GM12878 (cell line): ENCODE results near the gene COA1. TPM values are rescaled to one million over a fixed set of nuclear protein-coding genes. Genes with fewer than 3 reads are reported as not detected.

Experiments
- ATF3 ChIP-seq: IDR thresholded peaks from 2 replicates; pipeline ENCODE4 v1.6.1; 2011; ENCODE audit warnings: low read depth, mild to moderate bottlenecking, low read length, moderate library complexity, borderline replicate concordance; ENCODE audit errors: extremely low read depth
- BCL11A ChIP-seq: IDR thresholded peaks from 2 replicates; pipeline ENCODE4 v1.6.1; 2011; ENCODE audit warnings: low read depth, low read length
- EGR1 ChIP-seq, 2 experiments: IDR thresholded peaks; 1 replicate in 1 of 2; 2 replicates in 1 of 2; pipeline ENCODE4 v1.6.1; 2011 to 2012; ENCODE audit warnings: low read depth in 2 of 2, low read length in 2 of 2, borderline replicate concordance in 1 of 2, mild to moderate bottlenecking in 1 of 2, moderate library complexity in 1 of 2
- ETV6 ChIP-seq, 2 experiments: fragments of 450-650 bp in 1 of 2; IDR thresholded peaks in 1 of 2; conservative IDR thresholded peaks in 1 of 2; 2 replicates each; pipeline ENCODE4 v1.6.1; 2014; ENCODE audit warnings: antibody characterized with exemption in 1 of 2, borderline replicate concordance in 1 of 2, low read depth in 1 of 2, mild to moderate bottlenecking in 1 of 2, moderate library complexity in 1 of 2
- EZH2 ChIP-seq: IDR thresholded peaks from 2 replicates; pipeline ENCODE4 v1.6.1; 2012; ENCODE audit warnings: low read depth, mild to moderate bottlenecking, control low read depth, inconsistent platforms, low read length, borderline replicate concordance; ENCODE audit not compliant: control insufficient read depth
- FOXM1 ChIP-seq: IDR thresholded peaks from 2 replicates; pipeline ENCODE4 v1.6.1; 2012; ENCODE audit warnings: low read depth, mild to moderate bottlenecking, inconsistent platforms, low read length, moderate library complexity
- HDAC6 ChIP-seq: fragments of 200-600 bp; sonication (generic); IDR thresholded peaks from one replicate; pipeline ENCODE4 v1.8.0; 2017; ENCODE audit warnings: antibody characterized with exemption; ENCODE audit not compliant: unreplicated experiment
- KLF5 ChIP-seq: fragments of 450-650 bp; IDR thresholded peaks from 2 replicates; pipeline ENCODE4 v1.6.1; 2014; ENCODE audit warnings: mild to moderate bottlenecking; ENCODE audit not compliant: partially characterized antibody
- MTA2 ChIP-seq: fragments of 450-650 bp; IDR thresholded peaks from 2 replicates; pipeline ENCODE4 v1.6.1; 2016; ENCODE audit warnings: low read depth, mild to moderate bottlenecking, moderate library complexity
- TCF7 ChIP-seq: IDR thresholded peaks from 2 replicates; pipeline ENCODE4 v1.6.1; 2014; ENCODE audit warnings: antibody characterized with exemption, borderline replicate concordance
- ZNF24 ChIP-seq: fragments of 450-650 bp; IDR thresholded peaks from 2 replicates; pipeline ENCODE4 v1.6.1; 2017; ENCODE audit warnings: antibody characterized with exemption, mild to moderate bottlenecking
- polyA plus RNA-seq, 11 experiments: library from polyadenylated mRNA; depleted of rRNA in 4 of 11; unstranded in 6 of 11; stranded (reverse) in 5 of 11; fragments of >200 nt; fragmentation: Nextera tagmentation in 4 of 11; fragmentation: Illumina TruSeq in 1 of 11; extraction: Ambion mirVana in 4 of 11; extraction: Trizol in 1 of 11; gene quantifications; 1 replicate in 1 of 11; 2 replicates in 10 of 11; pipeline versions ENCODE4 v1.2.1 to v1.2.3, GENCODE V29; 2011 to 2016; ENCODE audit warnings: inconsistent platforms in 2 of 11, missing spikeins in 2 of 11, low read depth in 1 of 11
- total RNA-seq, 4 experiments: library from RNA; depleted of rRNA in 3 of 4; stranded (reverse); fragments of >200 nt in 3 of 4; fragmentation: Illumina TruSeq in 1 of 4; extraction: Trizol in 1 of 4; gene quantifications; 2 replicates each; pipeline versions ENCODE4 v1.2.1 to v1.2.3, GENCODE V29; 2013 to 2021
- TF ChIP-seq, protein P1 (sequence below): fragments of 450-650 bp; IDR thresholded peaks from 2 replicates; pipeline ENCODE4 v1.6.1; 2017; ENCODE audit warnings: antibody characterized with exemption, mild to moderate bottlenecking, moderate library complexity
- TF ChIP-seq, protein P2 (sequence below): IDR thresholded peaks from 2 replicates; pipeline ENCODE4 v1.6.1; 2011; ENCODE audit warnings: borderline replicate concordance, low read depth, mild to moderate bottlenecking, moderate library complexity, low read length; ENCODE audit not compliant: insufficient read depth, poor library complexity, severe bottlenecking
- TF ChIP-seq, protein P3 (sequence below): fragments of 450-650 bp; IDR thresholded peaks from 2 replicates; pipeline ENCODE4 v1.6.1; 2017; ENCODE audit warnings: mild to moderate bottlenecking, moderate library complexity
- TF ChIP-seq, protein P4 (sequence below): IDR thresholded peaks from 2 replicates; pipeline ENCODE4 v1.6.1; 2012; ENCODE audit warnings: low read depth, low read length, improper control_type of control experiment
- TF ChIP-seq, protein P5 (sequence below): IDR thresholded peaks from 2 replicates; pipeline ENCODE4 v1.6.1; 2011; ENCODE audit warnings: low read depth, low read length, improper control_type of control experiment, borderline replicate concordance

The COA1 gene
- total and polyA plus RNA-seq, 10 of the 15 experiments (the other 5 are each of a cell fraction or from before 2014, with no cell fraction given), result 83.1 to 258 (median 111) TPM

DNA sequence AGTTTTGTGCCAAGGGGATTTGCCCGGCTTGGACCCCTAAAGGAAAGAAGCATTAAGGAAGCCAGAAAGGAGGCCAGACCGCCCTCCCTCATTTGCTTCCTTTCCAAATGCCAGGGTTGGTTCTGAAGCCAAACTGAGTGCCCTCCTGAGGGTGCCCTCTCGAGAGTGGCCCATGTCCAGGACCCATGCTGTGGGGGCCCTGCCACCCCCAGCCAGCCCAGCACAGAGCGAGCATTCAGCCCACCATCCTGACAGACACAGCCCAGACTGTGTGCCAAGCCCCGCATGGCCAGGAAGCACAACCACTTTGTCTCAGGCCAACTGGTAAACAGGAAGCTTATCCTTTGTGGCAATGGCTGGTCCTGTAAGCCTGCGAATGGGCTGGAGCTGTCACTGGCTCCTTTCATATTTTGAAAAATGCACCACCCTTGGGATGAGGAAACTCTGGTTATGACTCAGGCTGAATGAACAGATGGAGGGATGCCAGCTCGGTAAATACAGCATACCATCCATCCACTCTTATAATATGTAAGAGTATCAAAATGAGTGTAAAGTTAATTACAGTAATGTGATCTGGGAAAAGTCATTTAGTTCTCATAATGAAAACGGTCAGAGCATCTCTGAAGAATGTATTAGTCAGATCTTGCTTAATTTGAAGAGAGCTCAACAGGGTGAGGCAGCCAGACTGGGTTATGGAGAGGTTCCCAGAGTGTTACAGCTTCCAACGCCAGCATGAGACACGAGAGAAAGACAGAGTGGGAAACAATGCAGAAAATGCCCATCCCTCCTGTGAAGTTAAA, 81.5 kb downstream of the COA1 start (continued):
- TF ChIP-seq TCF7, result no peak
- TF ChIP-seq, protein P1, sequence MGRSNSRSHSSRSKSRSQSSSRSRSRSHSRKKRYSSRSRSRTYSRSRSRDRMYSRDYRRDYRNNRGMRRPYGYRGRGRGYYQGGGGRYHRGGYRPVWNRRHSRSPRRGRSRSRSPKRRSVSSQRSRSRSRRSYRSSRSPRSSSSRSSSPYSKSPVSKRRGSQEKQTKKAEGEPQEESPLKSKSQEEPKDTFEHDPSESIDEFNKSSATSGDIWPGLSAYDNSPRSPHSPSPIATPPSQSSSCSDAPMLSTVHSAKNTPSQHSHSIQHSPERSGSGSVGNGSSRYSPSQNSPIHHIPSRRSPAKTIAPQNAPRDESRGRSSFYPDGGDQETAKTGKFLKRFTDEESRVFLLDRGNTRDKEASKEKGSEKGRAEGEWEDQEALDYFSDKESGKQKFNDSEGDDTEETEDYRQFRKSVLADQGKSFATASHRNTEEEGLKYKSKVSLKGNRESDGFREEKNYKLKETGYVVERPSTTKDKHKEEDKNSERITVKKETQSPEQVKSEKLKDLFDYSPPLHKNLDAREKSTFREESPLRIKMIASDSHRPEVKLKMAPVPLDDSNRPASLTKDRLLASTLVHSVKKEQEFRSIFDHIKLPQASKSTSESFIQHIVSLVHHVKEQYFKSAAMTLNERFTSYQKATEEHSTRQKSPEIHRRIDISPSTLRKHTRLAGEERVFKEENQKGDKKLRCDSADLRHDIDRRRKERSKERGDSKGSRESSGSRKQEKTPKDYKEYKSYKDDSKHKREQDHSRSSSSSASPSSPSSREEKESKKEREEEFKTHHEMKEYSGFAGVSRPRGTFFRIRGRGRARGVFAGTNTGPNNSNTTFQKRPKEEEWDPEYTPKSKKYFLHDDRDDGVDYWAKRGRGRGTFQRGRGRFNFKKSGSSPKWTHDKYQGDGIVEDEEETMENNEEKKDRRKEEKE, result no peak
- peak; percentile 75 for TF ChIP-seq MTA2
- no peak for TF ChIP-seq HDAC6
- no peak for TF ChIP-seq ATF3
- TF ChIP-seq, protein P2, sequence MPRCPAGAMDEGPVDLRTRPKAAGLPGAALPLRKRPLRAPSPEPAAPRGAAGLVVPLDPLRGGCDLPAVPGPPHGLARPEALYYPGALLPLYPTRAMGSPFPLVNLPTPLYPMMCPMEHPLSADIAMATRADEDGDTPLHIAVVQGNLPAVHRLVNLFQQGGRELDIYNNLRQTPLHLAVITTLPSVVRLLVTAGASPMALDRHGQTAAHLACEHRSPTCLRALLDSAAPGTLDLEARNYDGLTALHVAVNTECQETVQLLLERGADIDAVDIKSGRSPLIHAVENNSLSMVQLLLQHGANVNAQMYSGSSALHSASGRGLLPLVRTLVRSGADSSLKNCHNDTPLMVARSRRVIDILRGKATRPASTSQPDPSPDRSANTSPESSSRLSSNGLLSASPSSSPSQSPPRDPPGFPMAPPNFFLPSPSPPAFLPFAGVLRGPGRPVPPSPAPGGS, result peak; percentile 86
- no peak for TF ChIP-seq EGR1 (IDR thresholded peaks at IDR 0.05; ENCODE audit: borderline replicate concordance in 1 of 2, low read depth in 2 of 2, low read length in 2 of 2)
- no peak for TF ChIP-seq EZH2
- TF ChIP-seq, protein P3, sequence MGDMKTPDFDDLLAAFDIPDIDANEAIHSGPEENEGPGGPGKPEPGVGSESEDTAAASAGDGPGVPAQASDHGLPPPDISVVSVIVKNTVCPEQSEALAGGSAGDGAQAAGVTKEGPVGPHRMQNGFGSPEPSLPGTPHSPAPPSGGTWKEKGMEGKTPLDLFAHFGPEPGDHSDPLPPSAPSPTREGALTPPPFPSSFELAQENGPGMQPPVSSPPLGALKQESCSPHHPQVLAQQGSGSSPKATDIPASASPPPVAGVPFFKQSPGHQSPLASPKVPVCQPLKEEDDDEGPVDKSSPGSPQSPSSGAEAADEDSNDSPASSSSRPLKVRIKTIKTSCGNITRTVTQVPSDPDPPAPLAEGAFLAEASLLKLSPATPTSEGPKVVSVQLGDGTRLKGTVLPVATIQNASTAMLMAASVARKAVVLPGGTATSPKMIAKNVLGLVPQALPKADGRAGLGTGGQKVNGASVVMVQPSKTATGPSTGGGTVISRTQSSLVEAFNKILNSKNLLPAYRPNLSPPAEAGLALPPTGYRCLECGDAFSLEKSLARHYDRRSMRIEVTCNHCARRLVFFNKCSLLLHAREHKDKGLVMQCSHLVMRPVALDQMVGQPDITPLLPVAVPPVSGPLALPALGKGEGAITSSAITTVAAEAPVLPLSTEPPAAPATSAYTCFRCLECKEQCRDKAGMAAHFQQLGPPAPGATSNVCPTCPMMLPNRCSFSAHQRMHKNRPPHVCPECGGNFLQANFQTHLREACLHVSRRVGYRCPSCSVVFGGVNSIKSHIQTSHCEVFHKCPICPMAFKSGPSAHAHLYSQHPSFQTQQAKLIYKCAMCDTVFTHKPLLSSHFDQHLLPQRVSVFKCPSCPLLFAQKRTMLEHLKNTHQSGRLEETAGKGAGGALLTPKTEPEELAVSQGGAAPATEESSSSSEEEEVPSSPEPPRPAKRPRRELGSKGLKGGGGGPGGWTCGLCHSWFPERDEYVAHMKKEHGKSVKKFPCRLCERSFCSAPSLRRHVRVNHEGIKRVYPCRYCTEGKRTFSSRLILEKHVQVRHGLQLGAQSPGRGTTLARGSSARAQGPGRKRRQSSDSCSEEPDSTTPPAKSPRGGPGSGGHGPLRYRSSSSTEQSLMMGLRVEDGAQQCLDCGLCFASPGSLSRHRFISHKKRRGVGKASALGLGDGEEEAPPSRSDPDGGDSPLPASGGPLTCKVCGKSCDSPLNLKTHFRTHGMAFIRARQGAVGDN, result peak; percentile 60; the same call in 1 of the 2 replicates
- TF ChIP-seq KLF5, result no peak
- TF ChIP-seq, protein P4, sequence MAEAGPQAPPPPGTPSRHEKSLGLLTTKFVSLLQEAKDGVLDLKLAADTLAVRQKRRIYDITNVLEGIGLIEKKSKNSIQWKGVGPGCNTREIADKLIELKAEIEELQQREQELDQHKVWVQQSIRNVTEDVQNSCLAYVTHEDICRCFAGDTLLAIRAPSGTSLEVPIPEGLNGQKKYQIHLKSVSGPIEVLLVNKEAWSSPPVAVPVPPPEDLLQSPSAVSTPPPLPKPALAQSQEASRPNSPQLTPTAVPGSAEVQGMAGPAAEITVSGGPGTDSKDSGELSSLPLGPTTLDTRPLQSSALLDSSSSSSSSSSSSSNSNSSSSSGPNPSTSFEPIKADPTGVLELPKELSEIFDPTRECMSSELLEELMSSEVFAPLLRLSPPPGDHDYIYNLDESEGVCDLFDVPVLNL, result no peak
- TF ChIP-seq BCL11A, result peak; percentile 61; the same call in 1 of the 2 replicates
- TF ChIP-seq ZNF24, result no peak
- peak; percentile 95 for TF ChIP-seq FOXM1
- TF ChIP-seq, protein P5, sequence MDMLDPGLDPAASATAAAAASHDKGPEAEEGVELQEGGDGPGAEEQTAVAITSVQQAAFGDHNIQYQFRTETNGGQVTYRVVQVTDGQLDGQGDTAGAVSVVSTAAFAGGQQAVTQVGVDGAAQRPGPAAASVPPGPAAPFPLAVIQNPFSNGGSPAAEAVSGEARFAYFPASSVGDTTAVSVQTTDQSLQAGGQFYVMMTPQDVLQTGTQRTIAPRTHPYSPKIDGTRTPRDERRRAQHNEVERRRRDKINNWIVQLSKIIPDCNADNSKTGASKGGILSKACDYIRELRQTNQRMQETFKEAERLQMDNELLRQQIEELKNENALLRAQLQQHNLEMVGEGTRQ, result no peak
- TF ChIP-seq ETV6 (conservative IDR thresholded peaks at IDR 0.05 in 1 of 2, IDR thresholded peaks at IDR 0.05 in 1 of 2; ENCODE audit: borderline replicate concordance in 1 of 2, low read depth in 1 of 2), result peak in 1 of 2 experiments; percentile 93; a peak in 2 of 4 replicates
